Naive thymus-derived CD4-positive, alpha-beta T cell (primary cell): ENCODE results near the gene FXR2. TPM values are rescaled to one million over a fixed set of nuclear protein-coding genes. Genes with fewer than 3 reads are reported as not detected.

Source experiments
- ATAC-seq: fragments of 150-1000 bp; cut with Tn5 transposase; 2 replicates; pipeline ENCODE4 v1.10.0; 2021; ENCODE audit warnings: mild to moderate bottlenecking, moderate library complexity
- CTCF ChIA-PET: fragments of 350-600 bp; sonication (Branson Sonifier 250); formaldehyde crosslinking; loops from one replicate; lab custom pipeline; 2021; ENCODE audit warnings: antibody characterized with exemption; lab: Charles Lee
- POLR2A ChIA-PET: fragments of 350-600 bp; sonication (Branson Sonifier 250); formaldehyde crosslinking; loops from one replicate; lab custom pipeline; 2021; ENCODE audit warnings: antibody characterized with exemption, inconsistent platforms; lab: Charles Lee
- DNase-seq, 9 donors: peaks; one replicate each; pipeline versions ENCODE4 v3.0.0 to v3.0.0-alpha.2; 2020 to 2022; ENCODE audit warnings: mixed read lengths in 1 of 9
- H3K27ac ChIP-seq: one replicate; pipeline ENCODE4 v1.7.0; 2013; ENCODE audit warnings: mild to moderate bottlenecking, low read depth, low read length, moderate library complexity
- H3K27me3 ChIP-seq, 2 donors: one replicate each; pipeline ENCODE4 v1.7.0; 2013; ENCODE audit warnings: low read length in 2 of 2, mild to moderate bottlenecking in 2 of 2, moderate library complexity in 2 of 2; ENCODE audit not compliant: control insufficient read depth in 2 of 2, insufficient read depth in 2 of 2
- H3K36me3 ChIP-seq, 3 experiments: 1 replicate in 2 of 3; 2 replicates in 1 of 3; pipeline ENCODE4 v1.7.0; 2013; ENCODE audit warnings: low read length in 3 of 3, mild to moderate bottlenecking in 3 of 3, moderate library complexity in 1 of 3; ENCODE audit not compliant: insufficient read depth in 3 of 3, control insufficient read depth in 2 of 3
- H3K4me1 ChIP-seq, 2 donors: one replicate each; pipeline ENCODE4 v1.7.0; 2013; ENCODE audit warnings: low read length in 2 of 2, mild to moderate bottlenecking in 2 of 2, moderate library complexity in 1 of 2; ENCODE audit not compliant: control insufficient read depth in 2 of 2, insufficient read depth in 2 of 2
- H3K4me3 ChIP-seq: 2 replicates; pipeline ENCODE4 v1.7.0; 2013; ENCODE audit warnings: mild to moderate bottlenecking, low read length
- H3K9me3 ChIP-seq, 3 experiments: 1 replicate in 2 of 3; 2 replicates in 1 of 3; pipeline ENCODE4 v1.7.0; 2013; ENCODE audit warnings: low read length in 3 of 3; ENCODE audit not compliant: control insufficient read depth in 2 of 3
- H3K27ac Mint-ChIP-seq, 9 donors: one replicate each; pipeline ENCODE4 v1.8.0; 2020 to 2022; ENCODE audit warnings: mixed read lengths in 9 of 9, mild to moderate bottlenecking in 8 of 9, moderate library complexity in 5 of 9, inconsistent platforms in 2 of 9
- H3K27me3 Mint-ChIP-seq, 5 donors: one replicate each; pipeline ENCODE4 v1.8.0; 2021 to 2022; ENCODE audit warnings: mixed read lengths in 5 of 5, mild to moderate bottlenecking in 1 of 5
- H3K36me3 Mint-ChIP-seq, 5 donors: one replicate each; pipeline ENCODE4 v1.8.0; 2020 to 2022; ENCODE audit warnings: mixed read lengths in 5 of 5, mild to moderate bottlenecking in 3 of 5, inconsistent platforms in 1 of 5
- H3K4me1 Mint-ChIP-seq, 7 donors: one replicate each; pipeline ENCODE4 v1.8.0; 2020 to 2022; ENCODE audit warnings: mixed read lengths in 7 of 7, mild to moderate bottlenecking in 3 of 7, inconsistent platforms in 1 of 7
- H3K4me3 Mint-ChIP-seq, 10 donors: one replicate each; pipeline ENCODE4 v1.8.0; 2020 to 2022; ENCODE audit warnings: mild to moderate bottlenecking in 10 of 10, mixed read lengths in 10 of 10, moderate library complexity in 6 of 10, inconsistent platforms in 2 of 10
- H3K9me3 Mint-ChIP-seq, 11 donors: one replicate each; pipeline ENCODE4 v1.8.0; 2020 to 2022; ENCODE audit warnings: mixed read lengths in 11 of 11, mild to moderate bottlenecking in 4 of 11, inconsistent platforms in 1 of 11, moderate library complexity in 1 of 11
- intact Hi-C, 2 donors: fragments of 100-400 bp; cut with micrococcal nuclease; formaldehyde crosslinking; loops; one replicate each; pipeline ENCODE4 v1.15.1; 2023
- polyA plus RNA-seq, 2 donors: library from polyadenylated mRNA; unstranded; fragments of 300-500 nt; fragmentation: Illumina TruSeq; gene quantifications; one replicate each; pipeline ENCODE4 v1.2.3, GENCODE V29; 2021
- total RNA-seq, 6 experiments: library from RNA in 5 of 6; stranded (reverse) in 5 of 6; gene quantifications; 1 replicate in 5 of 6; 2 replicates in 1 of 6; pipeline ENCODE4 v1.2.3 and lab custom pipeline; 2021 to 2026

FXR2 gene
- total and polyA plus RNA-seq, 7 experiments from 2014 or later: 5.5 to 46.9 (median 25.2) TPM

- Mint-ChIP-seq H3K4me3 (no peak overlapping the region), H3K4me1 (peaks cover 9 to 14% (median 13%) of the 10 kb centered on the region in 7 donors), H3K36me3 (peaks cover 6 to 31% (median 14%) of the 10 kb centered on the region in 5 donors), H3K27ac (peak overlapping the region in 2 of 9 donors; percentile 13 to 38), H3K9me3 (no peaks in the 10 kb centered on the region), H3K27me3 (no peaks in the 10 kb centered on the region)
- ChIA-PET CTCF (interaction anchor here (0.6 to 3.0 kb wide), 18 partner anchors 9 to 235 kb away, joined by 3 to 19 read pairs (median 4); partner anchors contain the start of genes ATP1B2, SAT2, TMEM256 and TMEM95), POLR2A (interaction anchor here (0.6 to 2.5 kb wide), 15 partner anchors 9 to 153 kb away, joined by 3 to 13 read pairs (median 4); partner anchors contain the start of genes CD68, FGF11, FXR2 and TP53)
- Histone ChIP-seq H3K4me1 (peaks cover 8 to 11% of the 10 kb centered on the region in 2 donors), H3K27me3 (no peaks in the 10 kb centered on the region), H3K27ac (no peak overlapping the region), H3K9me3 (no peaks in the 10 kb centered on the region), H3K36me3 (peaks cover 13 to 65% (median 29%) of the 10 kb centered on the region in 3 experiments), H3K4me3 (no peak overlapping the region)
- intact Hi-C loops: loop anchor here (1.0 to 2.0 kb wide), 7 partner anchors 17 to 309 kb away; partner anchors contain the start of gene SENP3 (in 1 of the 2)
- ATAC-seq (peak; percentile 87), DNase-seq (peak; percentile 54 to 72 (median 63))
Observed at GRCh38 chr17:7589204-7589868, 25.4 kb downstream of the FXR2 start.

GRCh38 chr17:7588553-7589203 lies 26.0 kb downstream of the FXR2 start:
- no peak overlapping the region for H3K4me3 ChIP-seq

GRCh38 chr17:7587420-7588151 lies 27.1 kb downstream of the FXR2 start:
- peak overlapping the region in 3 of 9 donors; percentile 16 to 38 (median 18) for H3K27ac Mint-ChIP-seq

More at GRCh38 chr17:7588553-7589203, 26.0 kb downstream of the FXR2 start:
- ChIA-PET CTCF (interaction anchor here (0.6 to 3.0 kb wide), 14 partner anchors 8 to 234 kb away, joined by 3 to 19 read pairs (median 4); partner anchors contain the start of genes ATP1B2, TMEM95, TP53 and WRAP53), POLR2A (interaction anchor here (0.8 to 2.5 kb wide), 11 partner anchors 8 to 152 kb away, joined by 3 to 13 read pairs (median 5); partner anchors contain the start of genes CD68, FXR2, TP53 and ZBTB4)
- Mint-ChIP-seq H3K4me3 (no peak overlapping the region), H3K36me3 (peaks cover 6 to 26% (median 7%) of the 10 kb centered on the region in 5 donors), H3K27ac (peak overlapping the region in 1 of 9 donors; percentile 30), H3K27me3 (no peaks in the 10 kb centered on the region), H3K9me3 (no peaks in the 10 kb centered on the region), H3K4me1 (peaks cover 12 to 21% (median 17%) of the 10 kb centered on the region in 7 donors)
- H3K4me1 ChIP-seq: peaks cover 10 to 14% of the 10 kb centered on the region in 2 donors
- no peaks in the 10 kb centered on the region for H3K27me3 ChIP-seq
- ATAC-seq: no peak
- intact Hi-C loops: loop anchor here (1.0 to 2.0 kb wide), 7 partner anchors 16 to 308 kb away; partner anchors contain the start of gene SENP3 (in 1 of the 2)
- no peak for DNase-seq
- no peak overlapping the region for H3K27ac ChIP-seq
- H3K36me3 ChIP-seq: peaks cover 6 to 58% (median 25%) of the 10 kb centered on the region in 3 experiments
- H3K9me3 ChIP-seq: no peaks in the 10 kb centered on the region

GRCh38 chr17:7586673-7587419 lies 27.9 kb downstream of the FXR2 start:
- DNase-seq (no peak), ATAC-seq (no peak)
- ChIA-PET POLR2A (interaction anchor here (0.6 to 6.8 kb wide), 6 partner anchors 13 to 226 kb away, joined by 3 to 108 read pairs (median 4); partner anchors contain the start of genes FXR2 and WRAP53), CTCF (interaction anchor here (0.7 to 1.4 kb wide), 3 partner anchors 13 to 64 kb away, joined by 3 to 6 read pairs (median 4); no protein-coding TSS in a partner anchor)
- H3K9me3 Mint-ChIP-seq: no peaks in the 10 kb centered on the region
- H3K4me3 Mint-ChIP-seq: peak overlapping the region in 2 of 10 donors; percentile 17 to 41
- no peaks in the 10 kb centered on the region for H3K27me3 ChIP-seq
- H3K4me3 ChIP-seq: no peak overlapping the region
- H3K36me3 Mint-ChIP-seq: peaks cover 0 to 16% (median 3%) of the 10 kb centered on the region in 5 donors
- intact Hi-C loops: no loop called here
- peak overlapping the region in 2 of 9 donors; percentile 8 to 38 for H3K27ac Mint-ChIP-seq
- no peaks in the 10 kb centered on the region for H3K9me3 ChIP-seq
- no peak overlapping the region for H3K27ac ChIP-seq
- peaks cover 17 to 29% of the 10 kb centered on the region in 2 donors for H3K4me1 ChIP-seq
- H3K27me3 Mint-ChIP-seq: no peaks in the 10 kb centered on the region
- peaks cover 21 to 35% (median 28%) of the 10 kb centered on the region in 7 donors for H3K4me1 Mint-ChIP-seq
- H3K36me3 ChIP-seq: peaks cover 0 to 40% (median 11%) of the 10 kb centered on the region in 3 experiments

More at GRCh38 chr17:7587420-7588151, 27.1 kb downstream of the FXR2 start:
- H3K4me1 ChIP-seq: peaks cover 17 to 22% of the 10 kb centered on the region in 2 donors
- H3K36me3 ChIP-seq: peaks cover 0 to 47% (median 19%) of the 10 kb centered on the region in 3 experiments
- H3K27me3 Mint-ChIP-seq: no peaks in the 10 kb centered on the region
- peaks cover 0 to 20% (median 3%) of the 10 kb centered on the region in 5 donors for H3K36me3 Mint-ChIP-seq
- H3K4me1 Mint-ChIP-seq: peaks cover 15 to 27% (median 22%) of the 10 kb centered on the region in 7 donors
- no peaks in the 10 kb centered on the region for H3K27me3 ChIP-seq
- DNase-seq (no peak), ATAC-seq (no peak)
- POLR2A ChIA-PET: interaction anchor here (0.6 to 4.7 kb wide), 6 partner anchors 14 to 227 kb away, joined by 3 to 34 read pairs (median 4); partner anchors contain the start of genes FXR2, WRAP53 and ZBTB4
- CTCF ChIA-PET: interaction anchor here (1.1 to 1.4 kb wide), 2 partner anchors 13 to 64 kb away, joined by 4 to 6 read pairs; no protein-coding TSS in a partner anchor
- intact Hi-C loops: loop anchor here in 1 of 2 donors (2.0 kb wide), 2 partner anchors 15 to 65 kb away; no protein-coding TSS in a partner anchor
- no peaks in the 10 kb centered on the region for H3K9me3 Mint-ChIP-seq
- no peak overlapping the region for H3K4me3 ChIP-seq
- no peak overlapping the region for H3K27ac ChIP-seq
- H3K4me3 Mint-ChIP-seq: peak overlapping the region in 1 of 10 donors; percentile 17
- no peaks in the 10 kb centered on the region for H3K9me3 ChIP-seq
